Measurements from ENCODE around the gene PHGDH. TPM values are rescaled to one million over a fixed set of nuclear protein-coding genes. Genes with fewer than 3 reads are reported as not detected.
A peak's percentile ranks its signal among the peaks of the same experiment; 100 is the strongest.
"Not testable (repeated sequence)": the region's sequence is repeated elsewhere in the genome, so short reads cannot be mapped to it uniquely, and the experiment has no call there.

The PHGDH gene
- polyA plus RNA-seq, 3 donors from 2014 or later, result 2.6 to 3.8 TPM; not detected in 1

- not testable (repeated sequence) for H3K36me3 Mint-ChIP-seq, H3K9me3 Mint-ChIP-seq, H3K27ac Mint-ChIP-seq, DNase-seq
- peaks cover 3 to 15% (median 12%) of the 10 kb centered on the region in 3 donors for H3K27me3 Mint-ChIP-seq (ENCODE audit: low read depth in 3 of 3)
- H3K4me1 Mint-ChIP-seq, result peaks cover 14 to 17% of the 10 kb centered on the region in 2 donors
- peak overlapping the region; percentile 77 to 92 (median 87) for H3K4me3 Mint-ChIP-seq
Measured at GRCh38 chr1:119711356-119711803, 354 bp upstream of the PHGDH start.

- Mint-ChIP-seq H3K27me3 (ENCODE audit: low read depth in 3 of 3) (peaks cover 3 to 15% (median 13%) of the 10 kb centered on the region in 3 donors), H3K9me3 (no peaks in the 10 kb centered on the region), H3K4me3 (peak overlapping the region; percentile 77 to 92 (median 87)), H3K36me3 (no peaks in the 10 kb centered on the region), H3K27ac (no peak overlapping the region), H3K4me1 (peaks cover 14 to 17% of the 10 kb centered on the region in 2 donors)
- DNase-seq, result no peak
Measured at GRCh38 chr1:119712342-119713038, 756 bp downstream of the PHGDH start.

GRCh38 chr1:119713039-119713748 lies 1.5 kb downstream of the PHGDH start:
- Mint-ChIP-seq H3K9me3 (no peaks in the 10 kb centered on the region), H3K36me3 (no peaks in the 10 kb centered on the region), H3K27ac (no peak overlapping the region), H3K27me3 (ENCODE audit: low read depth in 3 of 3) (peaks cover 3 to 15% (median 13%) of the 10 kb centered on the region in 3 donors), H3K4me3 (peak overlapping the region; percentile 57 to 72 (median 65)), H3K4me1 (peaks cover 14 to 17% of the 10 kb centered on the region in 2 donors)
- no peak for DNase-seq

- Mint-ChIP-seq H3K27ac (no peak overlapping the region), H3K36me3 (no peaks in the 10 kb centered on the region), H3K9me3 (no peaks in the 10 kb centered on the region), H3K4me1 (peaks cover 14 to 17% of the 10 kb centered on the region in 2 donors), H3K4me3 (peak overlapping the region; percentile 18 to 67 (median 49)), H3K27me3 (ENCODE audit: low read depth in 3 of 3) (peaks cover 3 to 15% (median 13%) of the 10 kb centered on the region in 3 donors)
- DNase-seq, result no peak
Measured at GRCh38 chr1:119713749-119714456, 2.2 kb downstream of the PHGDH start.

GRCh38 chr1:119714583-119714982 lies 2.8 kb downstream of the PHGDH start:
- H3K27me3 Mint-ChIP-seq (ENCODE audit: low read depth in 3 of 3), result peaks cover 3 to 17% (median 11%) of the 10 kb centered on the region in 3 donors
- no peaks in the 10 kb centered on the region for H3K36me3 Mint-ChIP-seq
- peaks cover 14 to 17% of the 10 kb centered on the region in 2 donors for H3K4me1 Mint-ChIP-seq
- no peak for DNase-seq
- no peak overlapping the region for H3K4me3 Mint-ChIP-seq
- no peaks in the 10 kb centered on the region for H3K9me3 Mint-ChIP-seq
- no peak overlapping the region for H3K27ac Mint-ChIP-seq

- Mint-ChIP-seq H3K4me1 (peaks cover 14 to 17% of the 10 kb centered on the region in 2 donors), H3K27ac (no peak overlapping the region), H3K4me3 (no peak overlapping the region), H3K36me3 (no peaks in the 10 kb centered on the region), H3K9me3 (no peaks in the 10 kb centered on the region), H3K27me3 (ENCODE audit: low read depth in 3 of 3) (peaks cover 3 to 16% (median 7%) of the 10 kb centered on the region in 3 donors)
- DNase-seq, result no peak
Measured at GRCh38 chr1:119715542-119715941, 3.8 kb downstream of the PHGDH start.

GRCh38 chr1:119718409-119718808 lies 6.7 kb downstream of the PHGDH start:
- H3K4me3 Mint-ChIP-seq, result no peak overlapping the region
- DNase-seq, result no peak
- no peak overlapping the region for H3K27ac Mint-ChIP-seq
- peaks cover under 1 to 5% (median 2%) of the 10 kb centered on the region in 3 donors for H3K27me3 Mint-ChIP-seq (ENCODE audit: low read depth in 3 of 3)
- H3K36me3 Mint-ChIP-seq, result no peaks in the 10 kb centered on the region
- H3K4me1 Mint-ChIP-seq, result peaks cover 2% of the 10 kb centered on the region in 2 donors
- no peaks in the 10 kb centered on the region for H3K9me3 Mint-ChIP-seq

- Mint-ChIP-seq H3K27ac (no peak overlapping the region), H3K9me3 (no peaks in the 10 kb centered on the region), H3K27me3 (ENCODE audit: low read depth in 3 of 3) (peaks cover 2 to 3% (median 2%) of the 10 kb centered on the region in 3 donors), H3K36me3 (no peaks in the 10 kb centered on the region), H3K4me1 (no peaks in the 10 kb centered on the region), H3K4me3 (no peak overlapping the region)
- DNase-seq, result no peak
Measured at GRCh38 chr1:119718972-119719371, 7.2 kb downstream of the PHGDH start.

- Mint-ChIP-seq H3K4me3 (no peak overlapping the region), H3K27ac (no peak overlapping the region), H3K27me3 (ENCODE audit: low read depth in 3 of 3) (peaks cover 2 to 3% (median 2%) of the 10 kb centered on the region in 3 donors), H3K4me1 (no peaks in the 10 kb centered on the region), H3K9me3 (no peaks in the 10 kb centered on the region), H3K36me3 (no peaks in the 10 kb centered on the region)
- DNase-seq, result no peak
Measured at GRCh38 chr1:119720866-119721440, 9.2 kb downstream of the PHGDH start.

- Mint-ChIP-seq H3K36me3 (no peaks in the 10 kb centered on the region), H3K27ac (no peak overlapping the region), H3K27me3 (ENCODE audit: low read depth in 3 of 3) (peaks cover 0 to 3% (median 2%) of the 10 kb centered on the region in 3 donors), H3K4me1 (no peaks in the 10 kb centered on the region), H3K4me3 (no peak overlapping the region), H3K9me3 (no peaks in the 10 kb centered on the region)
- no peak for DNase-seq
Measured at GRCh38 chr1:119721896-119722295, 10.2 kb downstream of the PHGDH start.

- Mint-ChIP-seq H3K4me1 (no peaks in the 10 kb centered on the region), H3K27ac (no peak overlapping the region), H3K27me3 (ENCODE audit: low read depth in 3 of 3) (peaks cover 0 to 2% (median 2%) of the 10 kb centered on the region in 3 donors), H3K36me3 (no peaks in the 10 kb centered on the region), H3K9me3 (no peaks in the 10 kb centered on the region), H3K4me3 (no peak overlapping the region)
- no peak for DNase-seq
Measured at GRCh38 chr1:119724611-119725218, 13.0 kb downstream of the PHGDH start.

- H3K4me1 Mint-ChIP-seq, result no peaks in the 10 kb centered on the region
- H3K27ac Mint-ChIP-seq, result no peak overlapping the region
- DNase-seq, result no peak
- H3K4me3 Mint-ChIP-seq, result no peak overlapping the region
- H3K27me3 Mint-ChIP-seq (ENCODE audit: low read depth in 3 of 3), result peaks cover 0 to 4% (median 2%) of the 10 kb centered on the region in 3 donors
- H3K9me3 Mint-ChIP-seq, result no peaks in the 10 kb centered on the region
- no peaks in the 10 kb centered on the region for H3K36me3 Mint-ChIP-seq
Measured at GRCh38 chr1:119725626-119726025, 13.9 kb downstream of the PHGDH start.

- Mint-ChIP-seq H3K27ac (no peak overlapping the region), H3K36me3 (no peaks in the 10 kb centered on the region), H3K4me1 (no peaks in the 10 kb centered on the region), H3K4me3 (no peak overlapping the region), H3K9me3 (no peaks in the 10 kb centered on the region), H3K27me3 (ENCODE audit: low read depth in 3 of 3) (peaks cover 0 to 4% (median 2%) of the 10 kb centered on the region in 3 donors)
- no peak for DNase-seq
Measured at GRCh38 chr1:119727991-119728390, 16.3 kb downstream of the PHGDH start.

All from immature natural killer cell (primary cell).